ENCODE measurements around the gene AGXT2.

GRCh38 chr5:35001842-35002241 lies 45.9 kb downstream of the AGXT2 start:
- TF ChIP-seq CTCF (IDR thresholded peaks at IDR 0.05) (no peak), EZH2 (IDR thresholded peaks at IDR 0.05) (no peak), EZH2phosphoT487 (IDR thresholded peaks at IDR 0.05) (no peak)
